ENCODE measurements around the gene KRT4. TPM values are rescaled to one million over a fixed set of nuclear protein-coding genes. Genes with fewer than 3 reads are reported as not detected.

The KRT4 gene
- polyA plus RNA-seq, 3 donors, result not detected

- DNase-seq, result no peak
- H3K9me3 Mint-ChIP-seq, result peaks cover 11 to 37% (median 27%) of the 10 kb centered on the region in 7 donors
- peaks cover 24 to 37% of the 10 kb centered on the region in 2 donors for H3K9me3 ChIP-seq (replicated peaks in 1 of 2; ENCODE audit: control insufficient read depth in 1 of 2, insufficient read depth in 1 of 2, low read length in 2 of 2)
- H3K27ac Mint-ChIP-seq, result no peak overlapping the region
- intact Hi-C loops (cut with micrococcal nuclease), result no loop called here
- H3K4me2 ChIP-seq (replicated peaks; ENCODE audit: extremely low read depth, low read length, poor library complexity, severe bottlenecking), result no peak overlapping the region
- no peak for TF ChIP-seq CTCF (IDR thresholded peaks at IDR 0.05)
- H3K4me3 Mint-ChIP-seq, result no peak overlapping the region
- no peaks in the 10 kb centered on the region for H3K79me2 ChIP-seq (ENCODE audit: insufficient read depth, low read length)
- no peaks in the 10 kb centered on the region for H3K27me3 ChIP-seq (ENCODE audit: control insufficient read depth in 2 of 2, insufficient read depth in 2 of 2, low read length in 2 of 2)
- H3K27me3 Mint-ChIP-seq (ENCODE audit: low read depth in 3 of 3), result peaks cover 2 to 5% (median 3%) of the 10 kb centered on the region in 3 donors
- WGBS (ENCODE audit: insufficient coverage), result no CpG with 5 or more reads among the region's 2 CpGs
- no peaks in the 10 kb centered on the region for H3K36me3 ChIP-seq (replicated peaks in 1 of 2; ENCODE audit: control insufficient read depth in 1 of 2, insufficient read depth in 2 of 2, low read length in 2 of 2)
- no peak overlapping the region for H2AFZ ChIP-seq (ENCODE audit: insufficient read depth, low read depth, low read length, poor library complexity, severe bottlenecking)
- no peak overlapping the region for H3K9ac ChIP-seq (ENCODE audit: insufficient read depth, low read length, poor library complexity, severe bottlenecking)
- no peaks in the 10 kb centered on the region for H3K4me1 Mint-ChIP-seq
- no peaks in the 10 kb centered on the region for H3K36me3 Mint-ChIP-seq
- no peaks in the 10 kb centered on the region for H4K20me1 ChIP-seq (ENCODE audit: insufficient read depth, low read length)
- no peak overlapping the region for H3K27ac ChIP-seq (ENCODE audit: low read depth in 1 of 2, low read length in 2 of 2)
- no peaks in the 10 kb centered on the region for H3K4me1 ChIP-seq (ENCODE audit: control insufficient read depth in 1 of 2, insufficient read depth in 2 of 2, low read length in 2 of 2)
- H3K4me3 ChIP-seq (replicated peaks in 1 of 3; ENCODE audit: low read depth in 2 of 3, low read length in 3 of 3), result no peak overlapping the region
Observed at GRCh38 chr12:52759218-52759617, 54.7 kb downstream of the KRT4 start.

GRCh38 chr12:52757449-52758176, 56.3 kb downstream of the KRT4 start:
- no peaks in the 10 kb centered on the region for H3K4me1 Mint-ChIP-seq

More at GRCh38 chr12:52757449-52758176, 56.3 kb downstream of the KRT4 start:
- peaks cover 3 to 4% (median 3%) of the 10 kb centered on the region in 3 donors for H3K27me3 Mint-ChIP-seq (ENCODE audit: low read depth in 3 of 3)
- H3K9me3 Mint-ChIP-seq, result peaks cover 11 to 33% (median 24%) of the 10 kb centered on the region in 7 donors
- no peak overlapping the region for H3K4me2 ChIP-seq (replicated peaks; ENCODE audit: extremely low read depth, low read length, poor library complexity, severe bottlenecking)
- no peaks in the 10 kb centered on the region for H3K36me3 Mint-ChIP-seq
- peaks cover 24 to 32% of the 10 kb centered on the region in 2 donors for H3K9me3 ChIP-seq (replicated peaks in 1 of 2; ENCODE audit: control insufficient read depth in 1 of 2, insufficient read depth in 1 of 2, low read length in 2 of 2)
- H3K79me2 ChIP-seq (ENCODE audit: insufficient read depth, low read length), result no peaks in the 10 kb centered on the region
- no peak overlapping the region for H3K27ac ChIP-seq (ENCODE audit: low read depth in 1 of 2, low read length in 2 of 2)
- no peaks in the 10 kb centered on the region for H3K36me3 ChIP-seq (replicated peaks in 1 of 2; ENCODE audit: control insufficient read depth in 1 of 2, insufficient read depth in 2 of 2, low read length in 2 of 2)
- no peaks in the 10 kb centered on the region for H3K4me1 ChIP-seq (ENCODE audit: control insufficient read depth in 1 of 2, insufficient read depth in 2 of 2, low read length in 2 of 2)
- no peak overlapping the region for H3K4me3 Mint-ChIP-seq
- no peak for TF ChIP-seq CTCF (IDR thresholded peaks at IDR 0.05)
- H4K20me1 ChIP-seq (ENCODE audit: insufficient read depth, low read length), result no peaks in the 10 kb centered on the region
- WGBS (ENCODE audit: insufficient coverage), result 29% methylated on average over 1 of the region's 1 CpG
- DNase-seq, result no peak
- no peak overlapping the region for H2AFZ ChIP-seq (ENCODE audit: insufficient read depth, low read depth, low read length, poor library complexity, severe bottlenecking)
- no peak overlapping the region for H3K9ac ChIP-seq (ENCODE audit: insufficient read depth, low read length, poor library complexity, severe bottlenecking)
- H3K27me3 ChIP-seq (ENCODE audit: control insufficient read depth in 2 of 2, insufficient read depth in 2 of 2, low read length in 2 of 2), result no peaks in the 10 kb centered on the region
- intact Hi-C loops (cut with micrococcal nuclease), result no loop called here
- H3K4me3 ChIP-seq (replicated peaks in 1 of 3; ENCODE audit: low read depth in 2 of 3, low read length in 3 of 3), result no peak overlapping the region
- no peak overlapping the region for H3K27ac Mint-ChIP-seq

Small RNA genes within 50 kb of the gene (small RNA-seq; reads per million reads assigned to genes)
- not detected for gene AC107016.2 (ENCODE audit: insufficient read length, low read depth)

Other genes starting within 250 kb of the KRT4 start
- gene KRT74, start 240.3 kb downstream of the KRT4 start, polyA plus RNA-seq, result not detected
- not detected for gene KRT72, start 212.7 kb downstream of the KRT4 start, polyA plus RNA-seq
- not detected for gene KRT73, start 195.6 kb downstream of the KRT4 start, polyA plus RNA-seq
- gene KRT2, start 161.9 kb downstream of the KRT4 start, polyA plus RNA-seq, result not detected
- not detected for gene KRT1, start 133.7 kb downstream of the KRT4 start, polyA plus RNA-seq
- gene KRT77, start 110.6 kb downstream of the KRT4 start, polyA plus RNA-seq, result not detected
- not detected for gene KRT76, start 36.8 kb downstream of the KRT4 start, polyA plus RNA-seq
- gene KRT3, start 18.0 kb downstream of the KRT4 start, polyA plus RNA-seq, result not detected
- gene KRT79, start 20.2 kb upstream of the KRT4 start, polyA plus RNA-seq, result not detected
- not detected for gene KRT78, start 34.9 kb upstream of the KRT4 start, polyA plus RNA-seq
- under 1 TPM in 2 of 3 donors, not detected in 1; 0.16 to 0.39 TPM for gene KRT8, start 91.0 kb upstream of the KRT4 start, polyA plus RNA-seq
- gene KRT18, start 135.0 kb upstream of the KRT4 start, polyA plus RNA-seq, result under 1 TPM; 0.16 to 0.28 (median 0.25) TPM
- gene EIF4B, start 192.3 kb upstream of the KRT4 start, polyA plus RNA-seq, result 100 to 1,000 TPM in 1 of 3 donors, 10 to 100 TPM in 2; 41.2 to 185 (median 58.6) TPM
- under 1 TPM; 0.05 to 0.43 (median 0.36) TPM for gene TNS2, start 235.9 kb upstream of the KRT4 start, polyA plus RNA-seq

Measured in CD14-positive monocyte (primary cell).